ENCODE results near the gene LRMDA. TPM values are rescaled to one million over a fixed set of nuclear protein-coding genes. Genes with fewer than 3 reads are reported as not detected.

The LRMDA gene
- total RNA-seq, 1 experiment from 2014 or later: 4.8 TPM

- CTCF ChIA-PET: no interaction called here
- no TSS peak for BruUV-seq (replicated peaks)
- no peaks in the 10 kb centered on the region for H3K27me3 ChIP-seq (ENCODE audit: insufficient read depth, low read length)
Measured at GRCh38 chr10:75553550-75553949, 122.1 kb downstream of the LRMDA start.

DNA sequence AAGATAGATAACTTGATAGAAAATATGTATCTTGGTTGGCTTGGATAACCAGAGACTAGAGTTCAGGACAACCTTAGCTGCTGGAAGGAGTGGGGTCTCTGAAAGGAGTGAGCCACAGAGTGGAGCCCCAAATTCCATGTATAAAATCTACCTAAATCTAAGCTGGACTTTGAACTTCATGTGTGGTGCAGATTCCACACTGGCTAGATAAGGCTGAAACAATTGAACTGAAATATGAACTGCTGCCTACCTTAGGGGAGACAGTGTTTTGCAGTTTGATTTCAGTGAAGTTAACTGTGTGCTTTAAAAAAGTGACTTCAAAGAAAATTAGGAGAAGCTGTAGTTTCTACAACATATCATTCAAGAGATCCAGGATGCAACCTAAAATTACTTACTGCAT is 123.9 kb downstream of the LRMDA start:
- RAD21 ChIA-PET (ENCODE audit: low non-redundant PET in 1 of 2, low total read pairs in 2 of 2, uncharacterized antibody in 2 of 2, unreplicated experiment in 2 of 2): no interaction called here
- Histone ChIP-seq H3K36me3 (ENCODE audit: control insufficient read depth in 1 of 2, insufficient read depth in 2 of 2, low read length in 2 of 2) (no peaks in the 10 kb centered on the region), H3K4me1 (ENCODE audit: control insufficient read depth in 1 of 2, insufficient read depth in 2 of 2, low read length in 2 of 2) (no peaks in the 10 kb centered on the region), H2AFZ (ENCODE audit: low read depth, low read length, poor library complexity, severe bottlenecking) (no peak overlapping the region), H3K9ac (ENCODE audit: low read length) (no peak overlapping the region), H3K27ac (ENCODE audit: low read depth, low read length) (no peak overlapping the region), H3K4me2 (ENCODE audit: low read length) (no peak overlapping the region), H3K27me3 (ENCODE audit: insufficient read depth, low read length) (no peaks in the 10 kb centered on the region), H3K9me3 (ENCODE audit: control insufficient read depth in 1 of 2, insufficient read depth in 1 of 2, low read depth in 1 of 2, low read length in 2 of 2) (no peaks in the 10 kb centered on the region), H3K9me2 (ENCODE audit: insufficient read depth) (no peaks in the 10 kb centered on the region), H4K20me1 (ENCODE audit: insufficient read depth) (no peaks in the 10 kb centered on the region), H3K4me3 (replicated peaks in 1 of 2; ENCODE audit: low read depth in 1 of 2, low read length in 2 of 2) (no peak overlapping the region), H3K79me2 (ENCODE audit: insufficient read depth, low read length) (no peaks in the 10 kb centered on the region)
- TF ChIP-seq POLR2A (IDR thresholded peaks at IDR 0.05; ENCODE audit: borderline replicate concordance, extremely low read depth, insufficient read depth, insufficient read length) (no peak), EZH2 (IDR thresholded peaks at IDR 0.05) (no peak), ELF1 (IDR thresholded peaks at IDR 0.05; ENCODE audit: borderline replicate concordance, low read depth) (no peak), POLR2AphosphoS5 (IDR thresholded peaks at IDR 0.05; ENCODE audit: low read depth, low read length) (no peak), JUND (IDR thresholded peaks at IDR 0.05) (no peak), FOSL1 (IDR thresholded peaks at IDR 0.05; ENCODE audit: low read depth) (no peak), SRF (IDR thresholded peaks at IDR 0.05; ENCODE audit: low read depth) (no peak)
- TF ChIP-seq, protein P1, sequence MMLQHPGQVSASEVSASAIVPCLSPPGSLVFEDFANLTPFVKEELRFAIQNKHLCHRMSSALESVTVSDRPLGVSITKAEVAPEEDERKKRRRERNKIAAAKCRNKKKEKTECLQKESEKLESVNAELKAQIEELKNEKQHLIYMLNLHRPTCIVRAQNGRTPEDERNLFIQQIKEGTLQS (IDR thresholded peaks at IDR 0.05): no peak
- TF ChIP-seq, protein P2, sequence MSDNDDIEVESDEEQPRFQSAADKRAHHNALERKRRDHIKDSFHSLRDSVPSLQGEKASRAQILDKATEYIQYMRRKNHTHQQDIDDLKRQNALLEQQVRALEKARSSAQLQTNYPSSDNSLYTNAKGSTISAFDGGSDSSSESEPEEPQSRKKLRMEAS (IDR thresholded peaks at IDR 0.05): no peak
- TF ChIP-seq, protein P3, sequence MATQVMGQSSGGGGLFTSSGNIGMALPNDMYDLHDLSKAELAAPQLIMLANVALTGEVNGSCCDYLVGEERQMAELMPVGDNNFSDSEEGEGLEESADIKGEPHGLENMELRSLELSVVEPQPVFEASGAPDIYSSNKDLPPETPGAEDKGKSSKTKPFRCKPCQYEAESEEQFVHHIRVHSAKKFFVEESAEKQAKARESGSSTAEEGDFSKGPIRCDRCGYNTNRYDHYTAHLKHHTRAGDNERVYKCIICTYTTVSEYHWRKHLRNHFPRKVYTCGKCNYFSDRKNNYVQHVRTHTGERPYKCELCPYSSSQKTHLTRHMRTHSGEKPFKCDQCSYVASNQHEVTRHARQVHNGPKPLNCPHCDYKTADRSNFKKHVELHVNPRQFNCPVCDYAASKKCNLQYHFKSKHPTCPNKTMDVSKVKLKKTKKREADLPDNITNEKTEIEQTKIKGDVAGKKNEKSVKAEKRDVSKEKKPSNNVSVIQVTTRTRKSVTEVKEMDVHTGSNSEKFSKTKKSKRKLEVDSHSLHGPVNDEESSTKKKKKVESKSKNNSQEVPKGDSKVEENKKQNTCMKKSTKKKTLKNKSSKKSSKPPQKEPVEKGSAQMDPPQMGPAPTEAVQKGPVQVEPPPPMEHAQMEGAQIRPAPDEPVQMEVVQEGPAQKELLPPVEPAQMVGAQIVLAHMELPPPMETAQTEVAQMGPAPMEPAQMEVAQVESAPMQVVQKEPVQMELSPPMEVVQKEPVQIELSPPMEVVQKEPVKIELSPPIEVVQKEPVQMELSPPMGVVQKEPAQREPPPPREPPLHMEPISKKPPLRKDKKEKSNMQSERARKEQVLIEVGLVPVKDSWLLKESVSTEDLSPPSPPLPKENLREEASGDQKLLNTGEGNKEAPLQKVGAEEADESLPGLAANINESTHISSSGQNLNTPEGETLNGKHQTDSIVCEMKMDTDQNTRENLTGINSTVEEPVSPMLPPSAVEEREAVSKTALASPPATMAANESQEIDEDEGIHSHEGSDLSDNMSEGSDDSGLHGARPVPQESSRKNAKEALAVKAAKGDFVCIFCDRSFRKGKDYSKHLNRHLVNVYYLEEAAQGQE (IDR thresholded peaks at IDR 0.05; ENCODE audit: low read depth): no peak
- CTCF ChIA-PET: no interaction called here
- DNase-seq (ENCODE audit: low read depth, low spot score): no peak
- BruUV-seq (replicated peaks): no TSS peak
- POLR2A ChIA-PET: no interaction called here
- ATAC-seq: no peak
- intact Hi-C loops (cut with micrococcal nuclease): no loop called here

More at GRCh38 chr10:75553550-75553949, 122.1 kb downstream of the LRMDA start:
- Histone ChIP-seq H3K4me3 (replicated peaks in 1 of 2; ENCODE audit: low read depth in 1 of 2, low read length in 2 of 2) (no peak overlapping the region), H3K4me1 (ENCODE audit: control insufficient read depth in 1 of 2, insufficient read depth in 2 of 2, low read length in 2 of 2) (no peaks in the 10 kb centered on the region), H3K79me2 (ENCODE audit: insufficient read depth, low read length) (no peaks in the 10 kb centered on the region), H3K9ac (ENCODE audit: low read length) (no peak overlapping the region), H3K36me3 (ENCODE audit: control insufficient read depth in 1 of 2, insufficient read depth in 2 of 2, low read length in 2 of 2) (no peaks in the 10 kb centered on the region), H3K9me2 (ENCODE audit: insufficient read depth) (no peaks in the 10 kb centered on the region), H3K9me3 (ENCODE audit: control insufficient read depth in 1 of 2, insufficient read depth in 1 of 2, low read depth in 1 of 2, low read length in 2 of 2) (no peaks in the 10 kb centered on the region), H2AFZ (ENCODE audit: low read depth, low read length, poor library complexity, severe bottlenecking) (no peak overlapping the region), H3K27ac (ENCODE audit: low read depth, low read length) (no peak overlapping the region), H4K20me1 (ENCODE audit: insufficient read depth) (no peaks in the 10 kb centered on the region), H3K4me2 (ENCODE audit: low read length) (no peak overlapping the region)
- RAD21 ChIA-PET (ENCODE audit: low non-redundant PET in 1 of 2, low total read pairs in 2 of 2, uncharacterized antibody in 2 of 2, unreplicated experiment in 2 of 2): no interaction called here
- ATAC-seq (no peak), DNase-seq (ENCODE audit: low read depth, low spot score) (no peak)
- POLR2A ChIA-PET: no interaction called here
- intact Hi-C loops (cut with micrococcal nuclease): no loop called here
- TF ChIP-seq EGR1 (IDR thresholded peaks at IDR 0.05; ENCODE audit: low read depth) (no peak), EZH2phosphoT487 (IDR thresholded peaks at IDR 0.05; ENCODE audit: borderline replicate concordance) (no peak), JUND (IDR thresholded peaks at IDR 0.05) (no peak), YY1 (IDR thresholded peaks at IDR 0.05; ENCODE audit: extremely low read depth, insufficient replicate concordance, low read depth, low read length) (no peak)

All from HCT116 (cell line).